Measurements from ENCODE around the gene GALNT9.

- TF ChIP-seq CTCF (IDR thresholded peaks at IDR 0.05) (no peak), POLR2A (IDR thresholded peaks at IDR 0.05) (no peak), EP300 (IDR thresholded peaks at IDR 0.05) (no peak)
These were observed 129.7 kb downstream of the GALNT9 start for GRCh38 chr12:132199526-132200319.

Measured in ovary (tissue), 3 donors.